OCI-LY1 (cell line): Measurements from ENCODE around the gene SECISBP2L.

Experiments used
- H2AFZ ChIP-seq: fragments of 200-600 bp; sonication (generic), shearing (Covaris generic); 2 replicates; pipeline ENCODE4 v1.6.0; 2014; ENCODE audit warnings: antibody characterized with exemption, mild to moderate bottlenecking, low read length
- H3F3A ChIP-seq: fragments of 200-600 bp; sonication (generic), shearing (Covaris generic); 2 replicates; pipeline ENCODE4 v1.6.0; 2014; ENCODE audit warnings: mild to moderate bottlenecking, antibody characterized with exemption, low read length, moderate library complexity; ENCODE audit not compliant: insufficient read depth
- H3K27ac ChIP-seq: fragments of 200-600 bp; sonication (generic); 2 replicates; pipeline ENCODE4 v1.5.1; 2014; ENCODE audit warnings: low read length, mixed run types, mild to moderate bottlenecking, low read depth; ENCODE audit not compliant: poor library complexity, severe bottlenecking
- H3K27me3 ChIP-seq: fragments of 200-600 bp; sonication (generic); 2 replicates; pipeline ENCODE4 v1.6.0; 2014; ENCODE audit warnings: antibody characterized with exemption, mild to moderate bottlenecking, low read length, moderate library complexity; ENCODE audit not compliant: insufficient read depth
- H3K36me3 ChIP-seq: fragments of 200-600 bp; sonication (generic); 2 replicates; pipeline ENCODE4 v1.6.1; 2014; ENCODE audit warnings: mild to moderate bottlenecking, antibody characterized with exemption, low read length, moderate library complexity, mixed read lengths; ENCODE audit not compliant: insufficient read depth
- H3K4me1 ChIP-seq: fragments of 200-600 bp; sonication (generic); 2 replicates; pipeline ENCODE4 v1.5.1; 2014; ENCODE audit warnings: mild to moderate bottlenecking, low read length, moderate library complexity; ENCODE audit not compliant: insufficient read depth, severe bottlenecking
- H3K4me2 ChIP-seq: fragments of 200-600 bp; sonication (generic), shearing (Covaris generic); 2 replicates; pipeline ENCODE4 v1.6.1; 2014; ENCODE audit warnings: low read length
- H3K4me3 ChIP-seq: fragments of 200-600 bp; sonication (generic); 2 replicates; pipeline ENCODE4 v1.5.1; 2014; ENCODE audit warnings: low read length, low read depth, mild to moderate bottlenecking, mixed read lengths; ENCODE audit not compliant: poor library complexity, severe bottlenecking
- H3K79me2 ChIP-seq: fragments of 200-600 bp; shearing (Covaris generic); 2 replicates; pipeline ENCODE4 v1.6.1; 2016; ENCODE audit warnings: mixed run types, low read length, mixed read lengths; ENCODE audit not compliant: insufficient read depth
- H3K9ac ChIP-seq: fragments of 200-600 bp; sonication (generic), shearing (Covaris generic); 2 replicates; pipeline ENCODE4 v1.6.1; 2014; ENCODE audit warnings: mild to moderate bottlenecking, low read length, mixed read lengths
- H3K9me2 ChIP-seq: fragments of 200-600 bp; sonication (generic), shearing (Covaris generic); 2 replicates; pipeline ENCODE4 v1.6.1; 2014; ENCODE audit warnings: low read depth, mild to moderate bottlenecking, low read length, mixed read lengths
- H3K9me3 ChIP-seq: fragments of 200-600 bp; shearing (Covaris generic); 2 replicates; pipeline ENCODE4 v1.6.1; 2014; ENCODE audit warnings: low read length, mixed read lengths
- H4K20me1 ChIP-seq: fragments of 200-600 bp; sonication (generic), shearing (Covaris generic); 2 replicates; pipeline ENCODE4 v1.6.0; 2016; ENCODE audit warnings: mild to moderate bottlenecking, low read length; ENCODE audit not compliant: insufficient read depth
- CTCF ChIP-seq: fragments of 200-600 bp; sonication (generic), shearing (Covaris generic); IDR thresholded peaks from 2 replicates; pipeline ENCODE4 v1.5.1; 2017; ENCODE audit warnings: mild to moderate bottlenecking, antibody characterized with exemption, low read length, moderate library complexity, mixed read lengths
- EZH2 ChIP-seq: fragments of 200-600 bp; sonication (generic), shearing (Covaris generic); IDR thresholded peaks from 2 replicates; pipeline ENCODE4 v1.8.0; 2017; ENCODE audit warnings: borderline replicate concordance, mixed run types, mild to moderate bottlenecking, antibody characterized with exemption, low read length, moderate library complexity, mixed read lengths

The SECISBP2L gene

GRCh38 chr15:49023354-49023753, 22.9 kb downstream of the SECISBP2L start:
- Histone ChIP-seq H3K9me2 (no peaks in the 10 kb centered on the region), H3K36me3 (peaks cover 16% of the 10 kb centered on the region), H3F3A (no peaks in the 10 kb centered on the region), H3K4me2 (no peak overlapping the region), H3K9me3 (no peaks in the 10 kb centered on the region), H3K27ac (no peak overlapping the region), H3K79me2 (no peaks in the 10 kb centered on the region), H2AFZ (no peak overlapping the region), H3K27me3 (no peaks in the 10 kb centered on the region), H3K4me3 (no peak overlapping the region), H3K4me1 (no peaks in the 10 kb centered on the region), H3K9ac (no peak overlapping the region), H4K20me1 (no peaks in the 10 kb centered on the region)
- TF ChIP-seq EZH2, result no peak
- no peak for TF ChIP-seq CTCF

- no peak for TF ChIP-seq CTCF
- no peak for TF ChIP-seq EZH2
- H3K9me3 ChIP-seq, result no peaks in the 10 kb centered on the region
Measured at GRCh38 chr15:49015896-49016295, 30.4 kb downstream of the SECISBP2L start.

GRCh38 chr15:48999314-48999713, 46.9 kb downstream of the SECISBP2L start:
- H3K9me3 ChIP-seq, result no peaks in the 10 kb centered on the region
- H3K4me3 ChIP-seq, result no peak overlapping the region
- no peak overlapping the region for H3K27ac ChIP-seq
- H3K9ac ChIP-seq, result no peak overlapping the region
- TF ChIP-seq CTCF (no peak), EZH2 (no peak)
- H3K36me3 ChIP-seq, result peaks cover 32% of the 10 kb centered on the region
- H3K79me2 ChIP-seq, result no peaks in the 10 kb centered on the region
- no peak overlapping the region for H2AFZ ChIP-seq
- no peaks in the 10 kb centered on the region for H3K4me1 ChIP-seq
- H3K4me2 ChIP-seq, result no peak overlapping the region
- H3K9me2 ChIP-seq, result no peaks in the 10 kb centered on the region
- peaks cover 3% of the 10 kb centered on the region; the same call in 1 of the 2 replicates for H3F3A ChIP-seq
- no peaks in the 10 kb centered on the region for H4K20me1 ChIP-seq
- no peaks in the 10 kb centered on the region for H3K27me3 ChIP-seq

More at GRCh38 chr15:49015896-49016295, 30.4 kb downstream of the SECISBP2L start:
- Histone ChIP-seq H3K27ac (no peak overlapping the region), H3K4me3 (no peak overlapping the region), H3K79me2 (no peaks in the 10 kb centered on the region), H2AFZ (no peak overlapping the region), H3K9ac (no peak overlapping the region), H3K4me1 (no peaks in the 10 kb centered on the region), H3K36me3 (peaks cover 30% of the 10 kb centered on the region), H3K4me2 (no peak overlapping the region), H4K20me1 (no peaks in the 10 kb centered on the region), H3F3A (no peaks in the 10 kb centered on the region), H3K9me2 (no peaks in the 10 kb centered on the region), H3K27me3 (no peaks in the 10 kb centered on the region)
